Body of pancreas (tissue), 4 donors: ENCODE results near the gene HCLS1. TPM values are rescaled to one million over a fixed set of nuclear protein-coding genes. Genes with fewer than 3 reads are reported as not detected.
A peak's percentile ranks its signal among the peaks of the same experiment; 100 is the strongest.

ENCODE experiments used
- ATAC-seq: fragments of 150-250 bp; one replicate; pipeline ENCODE4 v1.9.1; 2016
- DNase-seq, 4 donors: peaks; one replicate each; pipeline ENCODE4 v3.0.0-alpha.2; 2019
- H3K27ac ChIP-seq, 4 donors: fragments of 200-600 bp; sonication (generic); 1 replicate in 3 of 4; 2 replicates in 1 of 4; pipeline versions ENCODE4 v1.5.1 to v1.6.1; 2016 to 2019; ENCODE audit warnings: mild to moderate bottlenecking in 1 of 4, mixed read lengths in 1 of 4, moderate library complexity in 1 of 4
- H3K27me3 ChIP-seq, 2 donors: fragments of 200-600 bp; sonication (generic); one replicate each; pipeline ENCODE4 v1.6.0; 2016; ENCODE audit warnings: mild to moderate bottlenecking in 1 of 2
- H3K36me3 ChIP-seq, 2 donors: fragments of 200-600 bp; sonication (generic); replicated peaks in 1 of 2; 2 replicates each; pipeline ENCODE4 v1.5.1; 2016; ENCODE audit warnings: low read depth in 2 of 2; ENCODE audit not compliant: insufficient read depth in 1 of 2
- H3K4me1 ChIP-seq: fragments of 200-600 bp; sonication (generic); one replicate; pipeline ENCODE4 v1.6.0; 2016
- H3K4me3 ChIP-seq, 2 donors: fragments of 200-600 bp; sonication (generic); 1 replicate in 1 of 2; 2 replicates in 1 of 2; pipeline ENCODE4 v1.5.1; 2016 to 2019
- H3K9me3 ChIP-seq, 3 donors: fragments of 200-600 bp; sonication (generic); 1 replicate in 2 of 3; 2 replicates in 1 of 3; pipeline ENCODE4 v1.5.1; 2016
- POLR2A ChIP-seq, 3 donors: fragments of 450-650 bp; IDR thresholded peaks; one replicate each; pipeline ENCODE4 v1.6.1; 2016; ENCODE audit warnings: antibody characterized with exemption in 3 of 3, mild to moderate bottlenecking in 2 of 3
- WGBS, 2 donors: methylation state at CpG; one replicate each; pipeline ENCODE4 v1.1.5; 2017; 5-methylcytosine and 5-hydroxymethylcytosine counted together
- intact Hi-C: fragments of 100-400 bp; cut with DNase I; formaldehyde crosslinking; loops from one replicate; pipeline ENCODE4 v1.15.1; 2023
- total RNA-seq, 2 donors: library from RNA; depleted of rRNA; stranded (reverse); fragments of >200 nt; gene quantifications; one replicate each; pipeline ENCODE4 v1.1.0, GENCODE V29; 2016
- TF ChIP-seq, protein P1 (sequence below), 7 experiments: fragments of 450-650 bp in 4 of 7; fragments of 200-600 bp in 3 of 7; sonication (generic) in 3 of 7; IDR thresholded peaks; one replicate each; pipeline ENCODE4 v1.5.1; 2016 to 2019; ENCODE audit warnings: antibody characterized with exemption in 7 of 7

Gene HCLS1
- total RNA-seq, 2 donors from 2014 or later, result 12.2 to 17.1 TPM

DNA sequence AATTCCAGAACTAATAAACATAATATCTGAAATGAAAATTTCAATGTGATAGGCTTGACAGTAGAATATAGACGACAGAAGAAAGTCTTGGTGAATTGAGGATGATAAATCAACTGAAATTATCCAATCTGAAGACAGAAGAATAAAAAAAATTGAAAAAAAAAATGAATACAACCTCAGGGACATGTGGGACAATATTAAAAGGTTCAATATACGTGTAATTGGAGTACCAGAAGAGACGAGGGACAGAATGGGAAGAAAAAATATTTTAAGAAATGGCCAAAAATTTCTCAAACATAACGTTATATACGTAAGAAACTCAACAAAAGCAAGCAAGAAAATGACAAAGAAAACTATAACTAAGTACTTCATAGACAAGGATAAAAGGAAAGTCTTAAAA, 43.3 kb upstream of the HCLS1 start:
- peaks cover 6% of the 10 kb centered on the region for H3K4me1 ChIP-seq
- no peaks in the 10 kb centered on the region for H3K9me3 ChIP-seq
- no peak overlapping the region for H3K27ac ChIP-seq
- TF ChIP-seq, protein P1, sequence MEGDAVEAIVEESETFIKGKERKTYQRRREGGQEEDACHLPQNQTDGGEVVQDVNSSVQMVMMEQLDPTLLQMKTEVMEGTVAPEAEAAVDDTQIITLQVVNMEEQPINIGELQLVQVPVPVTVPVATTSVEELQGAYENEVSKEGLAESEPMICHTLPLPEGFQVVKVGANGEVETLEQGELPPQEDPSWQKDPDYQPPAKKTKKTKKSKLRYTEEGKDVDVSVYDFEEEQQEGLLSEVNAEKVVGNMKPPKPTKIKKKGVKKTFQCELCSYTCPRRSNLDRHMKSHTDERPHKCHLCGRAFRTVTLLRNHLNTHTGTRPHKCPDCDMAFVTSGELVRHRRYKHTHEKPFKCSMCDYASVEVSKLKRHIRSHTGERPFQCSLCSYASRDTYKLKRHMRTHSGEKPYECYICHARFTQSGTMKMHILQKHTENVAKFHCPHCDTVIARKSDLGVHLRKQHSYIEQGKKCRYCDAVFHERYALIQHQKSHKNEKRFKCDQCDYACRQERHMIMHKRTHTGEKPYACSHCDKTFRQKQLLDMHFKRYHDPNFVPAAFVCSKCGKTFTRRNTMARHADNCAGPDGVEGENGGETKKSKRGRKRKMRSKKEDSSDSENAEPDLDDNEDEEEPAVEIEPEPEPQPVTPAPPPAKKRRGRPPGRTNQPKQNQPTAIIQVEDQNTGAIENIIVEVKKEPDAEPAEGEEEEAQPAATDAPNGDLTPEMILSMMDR (IDR thresholded peaks at IDR 0.05), result no peak
- no peak for TF ChIP-seq POLR2A (IDR thresholded peaks at IDR 0.05)
- intact Hi-C loops, result no loop called here
- H3K4me3 ChIP-seq, result no peak overlapping the region
- 97% methylated on average over 5 of the region's 5 CpGs for whole genome bisulfite sequencing, 2 donors
- ATAC-seq, result no peak
- no peak for DNase-seq
- no peaks in the 10 kb centered on the region for H3K27me3 ChIP-seq
- peaks cover 0 to 8% of the 10 kb centered on the region in 2 donors for H3K36me3 ChIP-seq

DNA sequence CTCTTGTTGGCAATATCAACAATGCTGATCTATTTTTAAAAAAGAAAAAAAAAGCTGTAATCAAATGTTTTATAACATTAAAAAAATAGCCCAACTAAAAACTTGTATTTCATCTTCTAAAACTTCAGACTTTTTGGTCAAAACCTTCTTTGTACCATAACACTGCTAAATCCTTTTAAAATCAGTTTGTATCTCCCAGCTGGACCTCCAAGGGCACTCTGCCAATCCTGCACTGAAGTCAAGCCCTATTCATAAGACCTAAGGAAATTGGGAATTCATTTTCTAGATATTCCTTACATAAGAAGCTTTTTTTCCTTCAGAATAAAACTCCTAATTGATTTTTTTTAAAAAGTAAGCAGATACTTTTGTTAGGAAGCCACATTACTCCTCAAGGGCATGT, 38.2 kb upstream of the HCLS1 start:
- peaks cover 0 to 15% of the 10 kb centered on the region in 2 donors for H3K36me3 ChIP-seq
- H3K27me3 ChIP-seq, result no peaks in the 10 kb centered on the region
- no peak overlapping the region for H3K27ac ChIP-seq
- peaks cover 9% of the 10 kb centered on the region for H3K4me1 ChIP-seq
- intact Hi-C loops, result no loop called here
- H3K9me3 ChIP-seq, result no peaks in the 10 kb centered on the region
- DNase-seq (peak in 2 of 4 donors; percentile 16 to 26), ATAC-seq (no peak)
- H3K4me3 ChIP-seq, result no peak overlapping the region
- TF ChIP-seq, protein P1 (IDR thresholded peaks at IDR 0.05), result no peak
- TF ChIP-seq POLR2A (IDR thresholded peaks at IDR 0.05), result no peak

DNA sequence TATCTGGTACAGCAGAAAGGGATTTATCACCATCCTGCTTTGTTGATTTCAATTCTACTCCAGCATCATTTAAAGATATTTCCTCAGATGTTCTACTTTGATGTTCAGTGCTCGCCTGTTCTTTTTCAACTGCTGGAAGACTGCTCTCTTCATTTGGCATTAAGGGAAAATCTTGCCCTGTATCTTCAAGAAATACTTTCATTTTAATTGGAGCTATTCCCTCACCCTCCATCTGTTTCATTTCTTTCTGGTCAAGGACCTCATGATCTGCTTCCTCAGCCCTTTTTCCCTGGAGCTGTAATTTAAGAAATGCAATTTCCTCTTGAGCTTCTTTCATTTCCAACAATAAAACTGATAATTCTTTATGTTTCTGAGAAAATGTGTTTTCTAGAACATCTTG, 37.8 kb upstream of the HCLS1 start:
- Histone ChIP-seq H3K4me3 (no peak overlapping the region), H3K27me3 (no peaks in the 10 kb centered on the region), H3K27ac (no peak overlapping the region), H3K36me3 (peaks cover 0 to 15% of the 10 kb centered on the region in 2 donors), H3K9me3 (no peaks in the 10 kb centered on the region), H3K4me1 (peaks cover 9% of the 10 kb centered on the region)
- no peak for TF ChIP-seq POLR2A (IDR thresholded peaks at IDR 0.05)
- TF ChIP-seq, protein P1 (IDR thresholded peaks at IDR 0.05), result no peak
- intact Hi-C loops, result no loop called here
- no peak for ATAC-seq
- WGBS, 2 donors, result 91 to 100% methylated on average over 1 of the region's 1 CpG
- no peak for DNase-seq

DNA sequence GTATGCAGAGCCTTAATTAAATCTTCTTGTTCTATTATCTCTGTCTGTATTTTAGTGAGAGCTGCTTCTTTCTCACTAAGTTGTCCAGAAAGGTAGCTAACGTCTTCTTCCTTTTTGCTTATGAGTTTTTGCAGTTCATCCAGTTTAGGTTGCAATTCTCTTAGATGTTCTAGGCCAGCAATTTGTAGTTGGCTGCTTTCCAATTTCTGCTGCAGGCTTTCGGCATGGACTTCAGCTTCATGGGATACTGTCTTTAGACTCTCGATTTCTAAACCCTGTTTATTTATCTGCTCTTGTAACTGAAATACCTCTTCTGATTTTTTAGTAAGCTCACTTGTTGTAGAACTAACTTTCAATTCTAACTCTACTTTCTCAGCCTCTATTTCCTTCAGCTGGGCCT, 35.5 kb upstream of the HCLS1 start:
- intact Hi-C loops, result no loop called here
- H3K27ac ChIP-seq, result no peak overlapping the region
- 82 to 90% methylated on average over 3 of the region's 3 CpGs for WGBS, 2 donors
- H3K9me3 ChIP-seq, result no peaks in the 10 kb centered on the region
- no peak for TF ChIP-seq POLR2A (IDR thresholded peaks at IDR 0.05)
- TF ChIP-seq, protein P1 (IDR thresholded peaks at IDR 0.05), result no peak
- DNase-seq (no peak), ATAC-seq (no peak)
- peaks cover 9% of the 10 kb centered on the region for H3K4me1 ChIP-seq
- no peaks in the 10 kb centered on the region for H3K27me3 ChIP-seq
- peaks cover 0 to 17% of the 10 kb centered on the region in 2 donors for H3K36me3 ChIP-seq
- no peak overlapping the region for H3K4me3 ChIP-seq

DNA sequence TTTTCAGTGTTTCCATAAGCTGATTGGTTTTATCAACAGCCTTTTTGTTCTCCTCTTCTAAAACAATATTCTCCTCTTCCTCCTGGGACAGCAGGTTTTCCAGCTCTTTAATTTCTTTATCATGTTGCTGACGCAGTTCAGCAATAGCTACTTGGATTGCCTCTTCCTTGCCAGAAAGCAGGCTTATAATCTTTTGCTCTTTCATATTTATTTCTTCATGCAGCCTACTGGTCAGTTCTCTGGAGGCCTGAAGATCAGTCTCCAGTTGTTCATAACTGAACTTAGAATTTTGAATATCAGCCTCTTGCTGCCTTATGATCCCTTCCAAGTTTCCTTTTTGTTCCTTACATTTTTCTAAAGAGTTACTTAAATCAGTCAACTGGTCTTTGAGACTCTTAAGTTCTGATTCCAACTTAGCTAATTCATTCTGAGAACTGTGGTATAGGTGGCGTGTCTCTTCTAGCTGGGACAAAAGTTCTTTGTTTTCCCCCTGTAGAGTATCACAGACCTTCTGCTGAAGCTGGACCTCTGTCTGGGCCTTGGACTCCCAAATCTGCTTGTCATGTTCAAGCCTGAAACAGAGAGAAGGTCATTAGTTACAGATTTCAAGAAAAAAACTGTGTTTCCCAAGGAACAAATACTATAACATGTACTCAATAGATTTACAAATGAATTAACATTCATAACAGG, 31.5 kb upstream of the HCLS1 start:
- intact Hi-C loops, result no loop called here
- peaks cover 0 to 15% of the 10 kb centered on the region in 2 donors for H3K36me3 ChIP-seq
- ATAC-seq, result no peak

More for the DNA sequence above, 31.5 kb upstream of the HCLS1 start:
- no peak for DNase-seq
- no peak overlapping the region for H3K4me3 ChIP-seq
- no peaks in the 10 kb centered on the region for H3K9me3 ChIP-seq
- TF ChIP-seq, protein P1 (IDR thresholded peaks at IDR 0.05), result no peak
- TF ChIP-seq POLR2A (IDR thresholded peaks at IDR 0.05), result no peak
- no peak overlapping the region for H3K27ac ChIP-seq
- no peaks in the 10 kb centered on the region for H3K27me3 ChIP-seq
- WGBS, 2 donors, result 93 to 98% methylated on average over 2 of the region's 2 CpGs
- no peaks in the 10 kb centered on the region for H3K4me1 ChIP-seq
